D721Med (cell line): Measurements from ENCODE around the gene FNDC11.
"Not testable (repeated sequence)": the region's sequence is repeated elsewhere in the genome, so short reads cannot be mapped to it uniquely, and the experiment has no call there.

Source experiments
- DNase-seq: peaks from one replicate; pipeline ENCODE4 v3.0.0; 2011; ENCODE audit warnings: low spot score; ENCODE audit not compliant: insufficient read length
- FAIRE-seq: peaks from 2 replicates; lab custom pipeline; 2011; peaks lifted over from hg19 to GRCh38; lab: Jason Lieb, UNC
- CTCF ChIP-seq: IDR thresholded peaks from 2 replicates; pipeline ENCODE4 v1.5.1; 2012; ENCODE audit warnings: mild to moderate bottlenecking, control low read depth; ENCODE audit not compliant: insufficient read depth; ENCODE audit errors: missing control alignments

The FNDC11 gene

GRCh38 chr20:63513207-63513606 is 40.8 kb upstream of the FNDC11 start:
- DNase-seq: no peak
- no peak for FAIRE-seq
- TF ChIP-seq CTCF: no peak

- not testable (repeated sequence) for DNase-seq, FAIRE-seq
Observed at GRCh38 chr20:63514520-63514919, 39.4 kb upstream of the FNDC11 start.

- no peak for TF ChIP-seq CTCF
- FAIRE-seq (no peak), DNase-seq (no peak)
Observed at GRCh38 chr20:63517376-63518309, 36.3 kb upstream of the FNDC11 start.

GRCh38 chr20:63518351-63518861 is 35.6 kb upstream of the FNDC11 start:
- DNase-seq: no peak
- TF ChIP-seq CTCF: no peak
- no peak for FAIRE-seq

- no peak for TF ChIP-seq CTCF
- no peak for DNase-seq
- FAIRE-seq: no peak
Observed at GRCh38 chr20:63518946-63519667, 34.9 kb upstream of the FNDC11 start.

GRCh38 chr20:63519668-63520503 is 34.1 kb upstream of the FNDC11 start:
- no peak for FAIRE-seq
- TF ChIP-seq CTCF: no peak

GRCh38 chr20:63520504-63520933 is 33.4 kb upstream of the FNDC11 start, which contains the start of gene PPDPF:
TSS of gene PPDPF (plus strand) at chr20:63520765. CDS start at chr20:63521309, 544 bp downstream.
- DNase-seq (peak; percentile 99), FAIRE-seq (no peak)
- TF ChIP-seq CTCF: no peak

More at GRCh38 chr20:63519668-63520503, 34.1 kb upstream of the FNDC11 start:
- no peak for DNase-seq
